ENCODE data around the gene OR4C12. TPM values are rescaled to one million over a fixed set of nuclear protein-coding genes. Genes with fewer than 3 reads are reported as not detected.
"Not testable (repeated sequence)": the region's sequence is repeated elsewhere in the genome, so short reads cannot be mapped to it uniquely, and the experiment has no call there.

Gene OR4C12
- not detected for total RNA-seq

- intact Hi-C loops (cut with DNase I); H3K9me3 ChIP-seq; H3K4me1 ChIP-seq; H3K27me3 ChIP-seq; DNase-seq; H3K27ac ChIP-seq; H3K4me3 ChIP-seq; H3K36me3 ChIP-seq (replicated peaks in 1 of 2; ENCODE audit: insufficient read depth in 1 of 2, low read depth in 2 of 2); ATAC-seq: not testable (repeated sequence)
- WGBS, 2 donors = 23 to 38% methylated on average over 1 of the region's 1 CpG
Observed at GRCh38 chr11:49982435-49982834, at the start of gene OR4C12. TSS of gene OR4C12 (minus strand) at chr11:49982535. CDS start at chr11:49982501, 34 bp downstream.

- intact Hi-C loops (cut with DNase I) = no loop called here
- Histone ChIP-seq H3K4me1 (no peaks in the 10 kb centered on the region), H3K36me3 (replicated peaks in 1 of 2; ENCODE audit: insufficient read depth in 1 of 2, low read depth in 2 of 2) (no peaks in the 10 kb centered on the region), H3K4me3 (no peak overlapping the region), H3K9me3 (no peaks in the 10 kb centered on the region), H3K27ac (no peak overlapping the region), H3K27me3 (no peaks in the 10 kb centered on the region)
- ATAC-seq = no peak
- no peak for TF ChIP-seq CTCF (IDR thresholded peaks at IDR 0.05)
- WGBS, 2 donors = 29 to 33% methylated on average over 1 of the region's 1 CpG
- DNase-seq = no peak
Observed at GRCh38 chr11:50030193-50030592, 47.9 kb upstream of the OR4C12 start.

- TF ChIP-seq CTCF (IDR thresholded peaks at IDR 0.05) (peak; percentile 42 to 78 (median 69)), POLR2A (IDR thresholded peaks at IDR 0.05) (no peak)
- no peaks in the 10 kb centered on the region for H3K4me1 ChIP-seq
- H3K4me3 ChIP-seq = no peak overlapping the region
- no peaks in the 10 kb centered on the region for H3K9me3 ChIP-seq
- no peaks in the 10 kb centered on the region for H3K27me3 ChIP-seq
- intact Hi-C loops (cut with DNase I) = loop anchor here (10.0 kb wide), 1 partner anchor 61 kb away; no protein-coding TSS in a partner anchor
- peak; percentile 71 to 76 (median 76) for DNase-seq
- no peak for ATAC-seq
- no peaks in the 10 kb centered on the region for H3K36me3 ChIP-seq (replicated peaks in 1 of 2; ENCODE audit: insufficient read depth in 1 of 2, low read depth in 2 of 2)
- 27 to 31% methylated on average over 6 of the region's 6 CpGs for WGBS, 2 donors
- H3K27ac ChIP-seq = no peak overlapping the region
Observed at GRCh38 chr11:49995565-49995964, 13.2 kb upstream of the OR4C12 start.

GRCh38 chr11:49973439-49973838 lies 8.9 kb downstream of the OR4C12 start:
- 70 to 82% methylated on average over 4 of the region's 4 CpGs for WGBS, 2 donors
- H3K27ac ChIP-seq; H3K9me3 ChIP-seq; DNase-seq; H3K36me3 ChIP-seq (replicated peaks in 1 of 2; ENCODE audit: insufficient read depth in 1 of 2, low read depth in 2 of 2); H3K4me1 ChIP-seq; ATAC-seq; intact Hi-C loops (cut with DNase I); H3K4me3 ChIP-seq; H3K27me3 ChIP-seq: not testable (repeated sequence)

GRCh38 chr11:49952091-49952490 lies 30.2 kb downstream of the OR4C12 start, which contains the start of gene OR4C13:
TSS of gene OR4C13 (plus strand) at chr11:49952391. CDS start at chr11:49952423, 32 bp downstream.
- H3K27me3 ChIP-seq = no peaks in the 10 kb centered on the region

GRCh38 chr11:49948701-49949100 lies 33.6 kb downstream of the OR4C12 start:
- H3K27ac ChIP-seq; H3K9me3 ChIP-seq; intact Hi-C loops (cut with DNase I); ATAC-seq; H3K36me3 ChIP-seq (replicated peaks in 1 of 2; ENCODE audit: insufficient read depth in 1 of 2, low read depth in 2 of 2); H3K4me3 ChIP-seq; DNase-seq; H3K27me3 ChIP-seq; H3K4me1 ChIP-seq: not testable (repeated sequence)
- WGBS, 2 donors = 20 to 28% methylated on average over 1 of the region's 1 CpG

More at GRCh38 chr11:49952091-49952490, 30.2 kb downstream of the OR4C12 start, which contains the start of gene OR4C13:
- H3K36me3 ChIP-seq (replicated peaks in 1 of 2; ENCODE audit: insufficient read depth in 1 of 2, low read depth in 2 of 2) = no peaks in the 10 kb centered on the region
- H3K4me3 ChIP-seq = no peak within 1 kb of the TSS
- WGBS, 2 donors = 83 to 90% methylated on average over 1 of the region's 1 CpG
- ATAC-seq (no peak), DNase-seq (no peak)
- H3K9me3 ChIP-seq = no peaks in the 10 kb centered on the region
- no peak within 1 kb of the TSS for H3K27ac ChIP-seq
- intact Hi-C loops (cut with DNase I) = no loop called here
- no peak for TF ChIP-seq CTCF (IDR thresholded peaks at IDR 0.05)
- TF ChIP-seq POLR2A (IDR thresholded peaks at IDR 0.05) = no peak
- H3K4me1 ChIP-seq = no peaks in the 10 kb centered on the region

Other genes with a start within 250 kb of the OR4C12 start
- gene OR4C13, start 30.1 kb downstream of the OR4C12 start, total RNA-seq = not detected
- gene OR4C45, start 50.3 kb upstream of the OR4C12 start, total RNA-seq = not detected